Upper lobe of left lung (tissue), 4 donors: Measurements from ENCODE around the gene UGCG.

Experiments used
- EP300 ChIP-seq, 4 donors: sonication (generic); formaldehyde crosslinking; IDR thresholded peaks; one replicate each; pipeline ENCODE4 v1.5.1; 2017; ENCODE audit warnings: antibody characterized with exemption in 4 of 4, control low read depth in 2 of 4
- POLR2A ChIP-seq, 4 donors: fragments of 450-650 bp; IDR thresholded peaks; one replicate each; pipeline ENCODE4 v1.5.1; 2016 to 2017; ENCODE audit warnings: antibody characterized with exemption in 4 of 4, mild to moderate bottlenecking in 2 of 4
- POLR2AphosphoS5 ChIP-seq, 2 donors: sonication (generic); formaldehyde crosslinking; IDR thresholded peaks; one replicate each; pipeline ENCODE4 v1.5.1; 2017; ENCODE audit warnings: antibody characterized with exemption in 2 of 2
- TF ChIP-seq, protein P1 (sequence below), 6 experiments: fragments of 450-650 bp in 4 of 6; fragments of 200-600 bp in 2 of 6; sonication (generic) in 2 of 6; IDR thresholded peaks; one replicate each; pipeline ENCODE4 v1.5.1; 2016 to 2019; ENCODE audit warnings: antibody characterized with exemption in 6 of 6

DNA sequence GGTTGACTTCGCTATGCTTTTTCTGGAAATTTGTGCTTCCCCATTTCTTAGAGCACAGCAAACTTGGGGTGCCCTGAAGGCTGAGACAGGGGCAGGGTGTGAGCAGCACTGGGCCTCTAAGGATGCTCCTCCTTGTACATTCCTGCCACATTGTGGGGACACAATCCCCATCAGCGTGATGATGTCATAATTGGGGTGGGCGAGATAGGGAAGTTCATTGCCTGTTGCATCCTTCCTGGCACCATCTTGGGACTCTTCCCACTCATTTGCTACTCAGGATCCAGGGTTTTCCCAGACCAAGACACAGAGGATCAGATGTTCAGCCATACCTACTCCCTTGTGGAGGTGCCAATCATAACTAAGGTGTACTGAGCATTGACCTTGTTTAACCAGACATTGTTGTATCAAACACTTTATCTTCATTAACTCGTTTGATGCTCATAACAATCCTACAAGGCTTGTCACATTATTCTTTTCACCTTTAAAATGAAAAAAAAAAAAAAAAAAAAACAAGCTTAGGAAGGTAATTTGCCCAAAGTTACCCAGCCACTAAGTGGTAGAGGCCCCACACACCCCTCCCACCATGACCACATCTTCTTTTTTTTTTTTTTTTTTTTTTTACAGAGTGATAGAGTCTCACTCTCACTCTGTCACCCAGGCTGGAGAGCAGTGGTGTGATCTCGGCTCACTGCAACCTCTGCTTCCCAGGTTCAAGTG, 87.6 kb downstream of the UGCG start:
- TF ChIP-seq, protein P1, sequence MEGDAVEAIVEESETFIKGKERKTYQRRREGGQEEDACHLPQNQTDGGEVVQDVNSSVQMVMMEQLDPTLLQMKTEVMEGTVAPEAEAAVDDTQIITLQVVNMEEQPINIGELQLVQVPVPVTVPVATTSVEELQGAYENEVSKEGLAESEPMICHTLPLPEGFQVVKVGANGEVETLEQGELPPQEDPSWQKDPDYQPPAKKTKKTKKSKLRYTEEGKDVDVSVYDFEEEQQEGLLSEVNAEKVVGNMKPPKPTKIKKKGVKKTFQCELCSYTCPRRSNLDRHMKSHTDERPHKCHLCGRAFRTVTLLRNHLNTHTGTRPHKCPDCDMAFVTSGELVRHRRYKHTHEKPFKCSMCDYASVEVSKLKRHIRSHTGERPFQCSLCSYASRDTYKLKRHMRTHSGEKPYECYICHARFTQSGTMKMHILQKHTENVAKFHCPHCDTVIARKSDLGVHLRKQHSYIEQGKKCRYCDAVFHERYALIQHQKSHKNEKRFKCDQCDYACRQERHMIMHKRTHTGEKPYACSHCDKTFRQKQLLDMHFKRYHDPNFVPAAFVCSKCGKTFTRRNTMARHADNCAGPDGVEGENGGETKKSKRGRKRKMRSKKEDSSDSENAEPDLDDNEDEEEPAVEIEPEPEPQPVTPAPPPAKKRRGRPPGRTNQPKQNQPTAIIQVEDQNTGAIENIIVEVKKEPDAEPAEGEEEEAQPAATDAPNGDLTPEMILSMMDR (IDR thresholded peaks at IDR 0.05), result no peak
- TF ChIP-seq EP300 (IDR thresholded peaks at IDR 0.05) (no peak), POLR2AphosphoS5 (IDR thresholded peaks at IDR 0.05) (no peak), POLR2A (IDR thresholded peaks at IDR 0.05) (no peak)
